HL-60 (cell line): ENCODE data around the gene MINAR2.

Experiments
- DNase-seq, 2 experiments: peaks; one replicate each; pipeline ENCODE4 v3.0.0-alpha.2; 2010 to 2020; ENCODE audit warnings: low read depth in 1 of 2, low spot score in 1 of 2
- H3K27ac ChIP-seq: fragments of 250-450 bp; sonication (Bioruptor Pico); replicated peaks from 2 replicates; pipeline ENCODE4 v1.5.1; 2020; ENCODE audit warnings: mild to moderate bottlenecking, moderate library complexity
- H3K27me3 ChIP-seq: fragments of 250-450 bp; sonication (Bioruptor Pico); 2 replicates; pipeline ENCODE4 v1.5.1; 2021; ENCODE audit warnings: mild to moderate bottlenecking, moderate library complexity; ENCODE audit not compliant: insufficient read depth, poor library complexity, severe bottlenecking
- H3K4me3 ChIP-seq: replicated peaks from 2 replicates; pipeline ENCODE4 v1.5.1; 2011; ENCODE audit warnings: mild to moderate bottlenecking, control low read depth, low read length; ENCODE audit not compliant: insufficient read depth
- GABPA ChIP-seq: IDR thresholded peaks from 2 replicates; pipeline ENCODE4 v1.6.1; 2012; ENCODE audit warnings: low read depth
- POLR2AphosphoS5 ChIP-seq: IDR thresholded peaks from 2 replicates; pipeline ENCODE4 v1.6.1; 2012; ENCODE audit warnings: low read depth
- REST ChIP-seq: IDR thresholded peaks from 2 replicates; pipeline ENCODE4 v1.6.1; 2012; ENCODE audit warnings: low read depth; ENCODE audit not compliant: insufficient replicate concordance
- SPI1 ChIP-seq: IDR thresholded peaks from 2 replicates; pipeline ENCODE4 v1.6.1; 2012; ENCODE audit warnings: low read depth, mild to moderate bottlenecking, borderline replicate concordance
- TF ChIP-seq, protein P1 (sequence below): IDR thresholded peaks from one replicate; pipeline ENCODE4 v1.5.1; 2011; ENCODE audit warnings: low read length, control low read depth, inconsistent platforms; ENCODE audit not compliant: insufficient read depth

The MINAR2 gene

DNA sequence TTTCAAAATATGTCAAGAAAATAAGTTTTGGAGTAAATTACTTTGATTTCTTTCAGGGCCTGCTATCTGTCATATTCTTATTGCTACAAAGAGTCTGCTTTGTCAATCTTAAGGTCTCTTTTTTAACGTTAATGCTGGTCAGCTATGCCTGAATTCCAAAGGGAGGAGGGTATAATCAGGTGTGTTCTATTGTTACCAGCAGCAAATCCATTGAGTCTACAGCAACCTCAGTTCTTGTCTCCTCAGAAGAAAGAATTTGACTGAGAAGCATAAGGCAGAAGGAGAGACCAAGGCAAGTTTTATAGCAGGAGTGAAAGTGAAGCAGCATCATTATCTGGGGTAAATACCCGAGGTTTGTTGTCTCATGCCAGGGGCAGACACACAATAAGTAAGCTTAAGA, 23.7 kb upstream of the MINAR2 start:
- DNase-seq = no peak
- Histone ChIP-seq H3K27me3 (no peaks in the 10 kb centered on the region), H3K4me3 (no peak overlapping the region), H3K27ac (no peak overlapping the region)
- no peak for TF ChIP-seq GABPA
- no peak for TF ChIP-seq REST
- TF ChIP-seq SPI1 = no peak
- TF ChIP-seq, protein P1, sequence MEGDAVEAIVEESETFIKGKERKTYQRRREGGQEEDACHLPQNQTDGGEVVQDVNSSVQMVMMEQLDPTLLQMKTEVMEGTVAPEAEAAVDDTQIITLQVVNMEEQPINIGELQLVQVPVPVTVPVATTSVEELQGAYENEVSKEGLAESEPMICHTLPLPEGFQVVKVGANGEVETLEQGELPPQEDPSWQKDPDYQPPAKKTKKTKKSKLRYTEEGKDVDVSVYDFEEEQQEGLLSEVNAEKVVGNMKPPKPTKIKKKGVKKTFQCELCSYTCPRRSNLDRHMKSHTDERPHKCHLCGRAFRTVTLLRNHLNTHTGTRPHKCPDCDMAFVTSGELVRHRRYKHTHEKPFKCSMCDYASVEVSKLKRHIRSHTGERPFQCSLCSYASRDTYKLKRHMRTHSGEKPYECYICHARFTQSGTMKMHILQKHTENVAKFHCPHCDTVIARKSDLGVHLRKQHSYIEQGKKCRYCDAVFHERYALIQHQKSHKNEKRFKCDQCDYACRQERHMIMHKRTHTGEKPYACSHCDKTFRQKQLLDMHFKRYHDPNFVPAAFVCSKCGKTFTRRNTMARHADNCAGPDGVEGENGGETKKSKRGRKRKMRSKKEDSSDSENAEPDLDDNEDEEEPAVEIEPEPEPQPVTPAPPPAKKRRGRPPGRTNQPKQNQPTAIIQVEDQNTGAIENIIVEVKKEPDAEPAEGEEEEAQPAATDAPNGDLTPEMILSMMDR = no peak
- TF ChIP-seq POLR2AphosphoS5 = no peak

GRCh38 chr5:129724647-129725046, 23.2 kb upstream of the MINAR2 start:
- no peak overlapping the region for H3K27ac ChIP-seq
- TF ChIP-seq GABPA (no peak), REST (no peak), SPI1 (no peak), POLR2AphosphoS5 (no peak)
- TF ChIP-seq, protein P1 = no peak
- H3K27me3 ChIP-seq = no peaks in the 10 kb centered on the region
- DNase-seq = no peak
- H3K4me3 ChIP-seq = no peak overlapping the region

DNA sequence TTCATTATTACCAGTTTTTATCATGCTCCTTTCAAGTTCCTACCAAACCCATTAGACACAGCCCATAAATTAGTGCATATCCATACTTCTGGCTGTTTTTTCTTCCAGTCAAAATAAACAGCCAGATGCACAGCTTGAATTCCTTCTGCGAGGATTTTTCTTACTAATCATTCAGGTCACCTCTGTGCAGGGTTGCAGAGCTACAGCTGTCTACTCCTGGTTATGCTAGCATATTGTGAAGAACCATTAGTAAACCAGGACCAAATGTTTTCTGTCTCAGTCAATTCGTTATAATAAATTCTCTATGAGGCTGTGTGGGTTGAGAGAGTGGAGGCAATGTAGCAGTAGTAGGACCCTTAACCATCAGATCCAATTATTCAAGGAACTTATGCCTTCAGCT, 8.1 kb upstream of the MINAR2 start:
- DNase-seq = no peak
- Histone ChIP-seq H3K4me3 (no peak overlapping the region), H3K27ac (no peak overlapping the region), H3K27me3 (no peaks in the 10 kb centered on the region)
- TF ChIP-seq GABPA (no peak), POLR2AphosphoS5 (no peak), SPI1 (no peak), REST (no peak)
- TF ChIP-seq, protein P1 = no peak
